Measurements from ENCODE around the gene SLC30A9.

DNA sequence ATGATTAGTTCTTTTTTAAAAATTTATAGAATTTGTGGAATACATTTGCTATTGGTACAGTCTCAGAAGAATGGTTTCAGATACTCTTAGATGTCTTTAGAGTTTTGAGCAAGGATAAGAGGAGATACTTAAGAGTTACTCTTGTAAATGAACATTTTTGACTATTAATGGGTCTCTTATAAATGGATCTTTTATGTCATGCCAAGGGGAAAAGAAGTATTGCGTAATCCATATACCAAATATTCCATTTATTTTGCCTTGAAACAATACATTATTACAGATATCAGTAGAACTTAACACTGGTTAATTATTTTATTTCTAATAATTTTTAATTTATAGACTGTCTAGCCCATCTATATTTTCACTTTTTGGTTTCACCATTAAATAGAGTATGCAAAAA lies 25.9 kb upstream of the SLC30A9 start:
- TF ChIP-seq, protein P1, sequence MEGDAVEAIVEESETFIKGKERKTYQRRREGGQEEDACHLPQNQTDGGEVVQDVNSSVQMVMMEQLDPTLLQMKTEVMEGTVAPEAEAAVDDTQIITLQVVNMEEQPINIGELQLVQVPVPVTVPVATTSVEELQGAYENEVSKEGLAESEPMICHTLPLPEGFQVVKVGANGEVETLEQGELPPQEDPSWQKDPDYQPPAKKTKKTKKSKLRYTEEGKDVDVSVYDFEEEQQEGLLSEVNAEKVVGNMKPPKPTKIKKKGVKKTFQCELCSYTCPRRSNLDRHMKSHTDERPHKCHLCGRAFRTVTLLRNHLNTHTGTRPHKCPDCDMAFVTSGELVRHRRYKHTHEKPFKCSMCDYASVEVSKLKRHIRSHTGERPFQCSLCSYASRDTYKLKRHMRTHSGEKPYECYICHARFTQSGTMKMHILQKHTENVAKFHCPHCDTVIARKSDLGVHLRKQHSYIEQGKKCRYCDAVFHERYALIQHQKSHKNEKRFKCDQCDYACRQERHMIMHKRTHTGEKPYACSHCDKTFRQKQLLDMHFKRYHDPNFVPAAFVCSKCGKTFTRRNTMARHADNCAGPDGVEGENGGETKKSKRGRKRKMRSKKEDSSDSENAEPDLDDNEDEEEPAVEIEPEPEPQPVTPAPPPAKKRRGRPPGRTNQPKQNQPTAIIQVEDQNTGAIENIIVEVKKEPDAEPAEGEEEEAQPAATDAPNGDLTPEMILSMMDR (IDR thresholded peaks at IDR 0.05; ENCODE audit: low read length): no peak
- no peak for TF ChIP-seq EZH2phosphoT487 (IDR thresholded peaks at IDR 0.05; ENCODE audit: low read length)

All from MM.1S (cell line).